GM23338 (cell line): Measurements from ENCODE around the gene ARG1. TPM values are rescaled to one million over a fixed set of nuclear protein-coding genes. Genes with fewer than 3 reads are reported as not detected.

Experiments used
- ATAC-seq: fragments of 200-7000 bp; cut with Tn5 transposase; 3 replicates; pipeline ENCODE4 v1.9.1; 2020
- DNase-seq: peaks from one replicate; pipeline ENCODE4 v3.0.0-alpha.2; 2015; ENCODE audit warnings: low spot score
- H2AFZ ChIP-seq: fragments of 200-600 bp; sonication (generic); 2 replicates; pipeline ENCODE4 v1.8.0; 2016; ENCODE audit warnings: antibody characterized with exemption, mild to moderate bottlenecking, moderate library complexity
- H3F3A ChIP-seq: fragments of 200-600 bp; sonication (generic); replicated peaks from 2 replicates; pipeline ENCODE4 v1.8.0; 2017; ENCODE audit warnings: antibody characterized with exemption, mixed run types, low read depth
- H3K27ac ChIP-seq: fragments of 200-600 bp; sonication (generic); 2 replicates; pipeline ENCODE4 v1.6.1; 2016; ENCODE audit warnings: low read depth
- H3K27me3 ChIP-seq: fragments of 200-600 bp; sonication (generic); 2 replicates; pipeline ENCODE4 v1.8.0; 2016; ENCODE audit warnings: mild to moderate bottlenecking, mixed run types, moderate library complexity; ENCODE audit not compliant: insufficient read depth
- H3K36me3 ChIP-seq: fragments of 200-600 bp; sonication (generic); 2 replicates; pipeline ENCODE4 v1.8.0; 2016; ENCODE audit warnings: mild to moderate bottlenecking; ENCODE audit not compliant: insufficient read depth
- H3K4me1 ChIP-seq: fragments of 200-600 bp; sonication (generic); 2 replicates; pipeline ENCODE4 v1.8.0; 2016; ENCODE audit warnings: mild to moderate bottlenecking, moderate library complexity; ENCODE audit not compliant: insufficient read depth
- H3K4me2 ChIP-seq: fragments of 200-600 bp; sonication (generic); 2 replicates; pipeline ENCODE4 v1.7.1; 2017; ENCODE audit warnings: mixed run types
- H3K4me3 ChIP-seq: fragments of 200-600 bp; sonication (generic); 2 replicates; pipeline ENCODE4 v1.6.1; 2016; ENCODE audit warnings: mixed run types
- H3K79me2 ChIP-seq: fragments of 200-600 bp; sonication (generic); replicated peaks from 2 replicates; pipeline ENCODE4 v1.8.0; 2017; ENCODE audit warnings: mild to moderate bottlenecking; ENCODE audit not compliant: insufficient read depth
- H3K9me2 ChIP-seq: fragments of 200-600 bp; sonication (generic); 2 replicates; pipeline ENCODE4 v1.8.0; 2017; ENCODE audit not compliant: insufficient read depth
- H4K20me1 ChIP-seq: fragments of 200-600 bp; sonication (generic); replicated peaks from 2 replicates; pipeline ENCODE4 v1.8.0; 2017; ENCODE audit warnings: mild to moderate bottlenecking; ENCODE audit not compliant: insufficient read depth
- H3K27ac Mint-ChIP-seq: 2 replicates; pipeline ENCODE4 v1.8.0; 2020; ENCODE audit warnings: inconsistent platforms, mild to moderate bottlenecking, moderate library complexity, mixed read lengths
- H3K27me3 Mint-ChIP-seq: 3 replicates; pipeline ENCODE4 v1.8.0; 2022; ENCODE audit warnings: low read depth, mild to moderate bottlenecking, moderate library complexity, mixed read lengths, inconsistent platforms; ENCODE audit not compliant: insufficient read depth, poor library complexity
- H3K36me3 Mint-ChIP-seq: 3 replicates; pipeline ENCODE4 v1.8.0; 2021; ENCODE audit warnings: low read depth, mild to moderate bottlenecking, inconsistent platforms, moderate library complexity, mixed read lengths
- H3K4me1 Mint-ChIP-seq: 3 replicates; pipeline ENCODE4 v1.8.0; 2020; ENCODE audit warnings: mild to moderate bottlenecking, inconsistent platforms, mixed read lengths
- H3K4me3 Mint-ChIP-seq: 3 replicates; pipeline ENCODE4 v1.8.0; 2021; ENCODE audit warnings: moderate library complexity, mild to moderate bottlenecking, inconsistent platforms, mixed read lengths
- H3K9me3 Mint-ChIP-seq: 3 replicates; pipeline ENCODE4 v1.8.0; 2020; ENCODE audit warnings: moderate library complexity, mild to moderate bottlenecking, inconsistent platforms, mixed read lengths
- CREB1 ChIP-seq: fragments of 250-450 bp; sonication (Bioruptor Pico); IDR thresholded peaks from 2 replicates; pipeline ENCODE4 v1.5.0; 2020; ENCODE audit warnings: low read depth, mild to moderate bottlenecking, moderate library complexity
- CTCF ChIP-seq, 2 experiments: fragments of 200-600 bp in 1 of 2; sonication (generic) in 1 of 2; conservative IDR thresholded peaks; 2 replicates each; pipeline versions ENCODE4 v1.5.1 to v1.6.1; 2016 to 2017; ENCODE audit warnings: antibody characterized with exemption in 2 of 2, low read depth in 2 of 2, mild to moderate bottlenecking in 2 of 2, moderate library complexity in 1 of 2
- ETS1 ChIP-seq: IDR thresholded peaks from 2 replicates; pipeline ENCODE4 v1.6.1; 2016; ENCODE audit warnings: antibody characterized with exemption
- EZH2phosphoT487 ChIP-seq: fragments of 200-600 bp; sonication (generic); IDR thresholded peaks from one replicate; pipeline ENCODE4 v1.8.1; 2018; ENCODE audit warnings: antibody characterized with exemption; ENCODE audit not compliant: unreplicated experiment
- JUNB ChIP-seq: IDR thresholded peaks from one replicate; pipeline ENCODE4 v1.6.1; 2016; ENCODE audit warnings: antibody characterized with exemption; ENCODE audit not compliant: unreplicated experiment
- POLR2AphosphoS5 ChIP-seq: IDR thresholded peaks from 2 replicates; pipeline ENCODE4 v1.6.1; 2016; ENCODE audit warnings: antibody characterized with exemption, low read depth
- REST ChIP-seq: IDR thresholded peaks from one replicate; pipeline ENCODE4 v1.6.1; 2018; ENCODE audit warnings: antibody characterized with exemption; ENCODE audit not compliant: unreplicated experiment
- STAT1 ChIP-seq: IDR thresholded peaks from one replicate; pipeline ENCODE4 v1.6.1; 2016; ENCODE audit warnings: antibody characterized with exemption; ENCODE audit not compliant: unreplicated experiment
- ZNF114 ChIP-seq: fragments of 250-450 bp; sonication (Bioruptor Pico); IDR thresholded peaks from 2 replicates; pipeline ENCODE4 v1.5.0; 2020; ENCODE audit warnings: mild to moderate bottlenecking, moderate library complexity
- ZNF331 ChIP-seq: fragments of 250-450 bp; sonication (Bioruptor Pico); IDR thresholded peaks from 2 replicates; pipeline ENCODE4 v1.5.0; 2020; ENCODE audit warnings: low read depth, mild to moderate bottlenecking, moderate library complexity
- ZNF462 ChIP-seq: fragments of 250-450 bp; sonication (Bioruptor Pico); IDR thresholded peaks from 2 replicates; pipeline ENCODE4 v1.5.0; 2020; ENCODE audit warnings: mild to moderate bottlenecking, moderate library complexity
- polyA plus RNA-seq: library from polyadenylated mRNA; unstranded; fragments of >200 nt; fragmentation: Nextera tagmentation; extraction: Ambion mirVana; gene quantifications from 2 replicates; pipeline ENCODE4 v1.2.1, GENCODE V29; 2016
- total RNA-seq: library from RNA; depleted of rRNA; stranded (reverse); fragments of >200 nt; shearing (Covaris generic); gene quantifications from 2 replicates; pipeline ENCODE4 v1.2.3, GENCODE V29; 2014

Gene ARG1
- total and polyA plus RNA-seq, 2 experiments from 2014 or later = 0.18 TPM; not detected in 1

- H3K4me1 ChIP-seq = no peaks in the 10 kb centered on the region
- H3K36me3 Mint-ChIP-seq = peaks cover 44% of the 10 kb centered on the region
- no peak overlapping the region for H3K4me2 ChIP-seq
- H3K27ac Mint-ChIP-seq = no peak overlapping the region
- H3K9me3 Mint-ChIP-seq = no peaks in the 10 kb centered on the region
- no peak overlapping the region for H3K4me3 ChIP-seq
- no peak overlapping the region for H3K4me3 Mint-ChIP-seq
- no peaks in the 10 kb centered on the region for H3K27me3 ChIP-seq
- ATAC-seq = no peak
- TF ChIP-seq ZNF114 (CRISPR knock-in tag) (no peak), EZH2phosphoT487 (no peak), JUNB (no peak), ETS1 (no peak), REST (no peak), STAT1 (no peak), CTCF (conservative IDR thresholded peaks at IDR 0.05; ENCODE audit: low read depth in 2 of 2) (no peak), ZNF462 (no peak), CREB1 (CRISPR knock-in tag) (no peak), ZNF331 (CRISPR knock-in tag) (no peak), POLR2AphosphoS5 (no peak)
- DNase-seq = no peak
- H3K4me1 Mint-ChIP-seq = no peaks in the 10 kb centered on the region
- no peaks in the 10 kb centered on the region for H3K27me3 Mint-ChIP-seq
- no peaks in the 10 kb centered on the region for H4K20me1 ChIP-seq
- H3K79me2 ChIP-seq = no peaks in the 10 kb centered on the region
- H3K9me2 ChIP-seq = no peaks in the 10 kb centered on the region
- H3K27ac ChIP-seq = no peak overlapping the region
- no peaks in the 10 kb centered on the region for H3F3A ChIP-seq
- H3K36me3 ChIP-seq = peaks cover 22% of the 10 kb centered on the region
- H2AFZ ChIP-seq = no peak overlapping the region
Observed at GRCh38 chr6:131594074-131594473, 21.0 kb downstream of the ARG1 start.
